Transverse colon (tissue), 4 donors: Measurements from ENCODE around the gene XCR1.

ENCODE experiments used
- POLR2A ChIP-seq: fragments of 450-650 bp; IDR thresholded peaks from one replicate; pipeline ENCODE4 v1.6.1; 2016; ENCODE audit warnings: antibody characterized with exemption, mild to moderate bottlenecking, moderate library complexity
- POLR2AphosphoS5 ChIP-seq, 3 donors: sonication (generic); formaldehyde crosslinking; IDR thresholded peaks; one replicate each; pipeline ENCODE4 v1.6.1; 2016; ENCODE audit warnings: antibody characterized with exemption in 3 of 3
- TF ChIP-seq, protein P1 (sequence below), 5 experiments: fragments of 200-600 bp in 3 of 5; fragments of 450-650 bp in 2 of 5; sonication (generic) in 3 of 5; IDR thresholded peaks; 1 replicate in 2 of 5; 2 replicates in 3 of 5; pipeline ENCODE4 v1.5.1; 2016 to 2017; ENCODE audit warnings: antibody characterized with exemption in 5 of 5, inconsistent platforms in 3 of 5, mild to moderate bottlenecking in 2 of 5, moderate library complexity in 1 of 5

DNA sequence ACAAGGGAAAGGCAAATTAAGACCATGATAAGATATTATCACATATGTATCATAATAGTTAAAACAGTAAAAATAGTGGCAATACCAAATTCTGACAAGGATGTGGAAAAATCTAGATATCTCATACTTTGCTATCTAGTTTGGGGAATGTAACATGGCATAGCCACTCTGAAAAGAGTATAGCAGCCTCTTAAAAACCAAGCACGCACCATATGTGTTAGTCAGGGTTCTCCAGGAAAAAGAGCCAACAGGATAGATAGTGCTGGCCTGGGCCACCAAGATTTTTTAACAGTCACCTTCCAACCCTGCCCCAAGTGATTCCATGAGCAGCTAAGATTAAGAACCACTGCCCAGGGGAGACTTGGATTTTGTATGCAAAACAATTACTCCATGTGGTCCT, 48.5 kb upstream of the XCR1 start:
- TF ChIP-seq POLR2AphosphoS5 (IDR thresholded peaks at IDR 0.05) (no peak), POLR2A (no peak)
- TF ChIP-seq, protein P1, sequence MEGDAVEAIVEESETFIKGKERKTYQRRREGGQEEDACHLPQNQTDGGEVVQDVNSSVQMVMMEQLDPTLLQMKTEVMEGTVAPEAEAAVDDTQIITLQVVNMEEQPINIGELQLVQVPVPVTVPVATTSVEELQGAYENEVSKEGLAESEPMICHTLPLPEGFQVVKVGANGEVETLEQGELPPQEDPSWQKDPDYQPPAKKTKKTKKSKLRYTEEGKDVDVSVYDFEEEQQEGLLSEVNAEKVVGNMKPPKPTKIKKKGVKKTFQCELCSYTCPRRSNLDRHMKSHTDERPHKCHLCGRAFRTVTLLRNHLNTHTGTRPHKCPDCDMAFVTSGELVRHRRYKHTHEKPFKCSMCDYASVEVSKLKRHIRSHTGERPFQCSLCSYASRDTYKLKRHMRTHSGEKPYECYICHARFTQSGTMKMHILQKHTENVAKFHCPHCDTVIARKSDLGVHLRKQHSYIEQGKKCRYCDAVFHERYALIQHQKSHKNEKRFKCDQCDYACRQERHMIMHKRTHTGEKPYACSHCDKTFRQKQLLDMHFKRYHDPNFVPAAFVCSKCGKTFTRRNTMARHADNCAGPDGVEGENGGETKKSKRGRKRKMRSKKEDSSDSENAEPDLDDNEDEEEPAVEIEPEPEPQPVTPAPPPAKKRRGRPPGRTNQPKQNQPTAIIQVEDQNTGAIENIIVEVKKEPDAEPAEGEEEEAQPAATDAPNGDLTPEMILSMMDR (IDR thresholded peaks at IDR 0.05): no peak
